ENCODE data around the gene SCN5A.

DNA sequence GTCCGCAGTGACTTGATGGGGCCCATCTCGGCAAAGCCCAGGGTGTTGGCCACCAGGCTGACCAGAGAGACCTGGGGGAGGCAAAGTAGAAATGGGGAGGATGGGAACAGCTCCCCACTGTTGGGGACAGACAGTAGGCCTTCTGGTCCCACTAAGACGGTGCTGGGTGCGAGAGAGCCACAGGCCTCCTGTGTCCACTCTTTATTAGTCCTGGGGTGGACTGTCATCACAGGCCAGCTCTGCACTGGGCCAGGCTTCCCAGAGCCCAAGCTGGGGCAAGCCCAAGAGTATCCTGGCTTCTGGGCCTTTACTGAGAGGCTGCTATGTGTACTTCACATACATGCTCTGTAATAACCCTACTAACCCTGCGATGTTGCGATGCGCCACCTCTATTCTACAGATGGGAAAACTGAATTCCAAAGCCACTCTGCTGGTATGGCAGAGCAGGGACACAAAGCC, 87.0 kb downstream of the SCN5A start:
- TF ChIP-seq EP300 (conservative IDR thresholded peaks at IDR 0.05; ENCODE audit: poor library complexity, severe bottlenecking) (no peak), MXI1 (conservative IDR thresholded peaks at IDR 0.05; ENCODE audit: poor library complexity, severe bottlenecking) (no peak), POLR2AphosphoS5 (IDR thresholded peaks at IDR 0.05) (no peak), EZH2 (IDR thresholded peaks at IDR 0.05; ENCODE audit: borderline replicate concordance, insufficient read depth, low read length, poor library complexity, severe bottlenecking) (no peak), SMC3 (conservative IDR thresholded peaks at IDR 0.05; ENCODE audit: poor library complexity) (no peak), RAD21 (conservative IDR thresholded peaks at IDR 0.05) (no peak), TAF1 (IDR thresholded peaks at IDR 0.05; ENCODE audit: low read depth) (no peak)
- TF ChIP-seq, protein P1, sequence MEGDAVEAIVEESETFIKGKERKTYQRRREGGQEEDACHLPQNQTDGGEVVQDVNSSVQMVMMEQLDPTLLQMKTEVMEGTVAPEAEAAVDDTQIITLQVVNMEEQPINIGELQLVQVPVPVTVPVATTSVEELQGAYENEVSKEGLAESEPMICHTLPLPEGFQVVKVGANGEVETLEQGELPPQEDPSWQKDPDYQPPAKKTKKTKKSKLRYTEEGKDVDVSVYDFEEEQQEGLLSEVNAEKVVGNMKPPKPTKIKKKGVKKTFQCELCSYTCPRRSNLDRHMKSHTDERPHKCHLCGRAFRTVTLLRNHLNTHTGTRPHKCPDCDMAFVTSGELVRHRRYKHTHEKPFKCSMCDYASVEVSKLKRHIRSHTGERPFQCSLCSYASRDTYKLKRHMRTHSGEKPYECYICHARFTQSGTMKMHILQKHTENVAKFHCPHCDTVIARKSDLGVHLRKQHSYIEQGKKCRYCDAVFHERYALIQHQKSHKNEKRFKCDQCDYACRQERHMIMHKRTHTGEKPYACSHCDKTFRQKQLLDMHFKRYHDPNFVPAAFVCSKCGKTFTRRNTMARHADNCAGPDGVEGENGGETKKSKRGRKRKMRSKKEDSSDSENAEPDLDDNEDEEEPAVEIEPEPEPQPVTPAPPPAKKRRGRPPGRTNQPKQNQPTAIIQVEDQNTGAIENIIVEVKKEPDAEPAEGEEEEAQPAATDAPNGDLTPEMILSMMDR (IDR thresholded peaks at IDR 0.05; ENCODE audit: poor library complexity, severe bottlenecking) = no peak
- TF ChIP-seq, protein P2, sequence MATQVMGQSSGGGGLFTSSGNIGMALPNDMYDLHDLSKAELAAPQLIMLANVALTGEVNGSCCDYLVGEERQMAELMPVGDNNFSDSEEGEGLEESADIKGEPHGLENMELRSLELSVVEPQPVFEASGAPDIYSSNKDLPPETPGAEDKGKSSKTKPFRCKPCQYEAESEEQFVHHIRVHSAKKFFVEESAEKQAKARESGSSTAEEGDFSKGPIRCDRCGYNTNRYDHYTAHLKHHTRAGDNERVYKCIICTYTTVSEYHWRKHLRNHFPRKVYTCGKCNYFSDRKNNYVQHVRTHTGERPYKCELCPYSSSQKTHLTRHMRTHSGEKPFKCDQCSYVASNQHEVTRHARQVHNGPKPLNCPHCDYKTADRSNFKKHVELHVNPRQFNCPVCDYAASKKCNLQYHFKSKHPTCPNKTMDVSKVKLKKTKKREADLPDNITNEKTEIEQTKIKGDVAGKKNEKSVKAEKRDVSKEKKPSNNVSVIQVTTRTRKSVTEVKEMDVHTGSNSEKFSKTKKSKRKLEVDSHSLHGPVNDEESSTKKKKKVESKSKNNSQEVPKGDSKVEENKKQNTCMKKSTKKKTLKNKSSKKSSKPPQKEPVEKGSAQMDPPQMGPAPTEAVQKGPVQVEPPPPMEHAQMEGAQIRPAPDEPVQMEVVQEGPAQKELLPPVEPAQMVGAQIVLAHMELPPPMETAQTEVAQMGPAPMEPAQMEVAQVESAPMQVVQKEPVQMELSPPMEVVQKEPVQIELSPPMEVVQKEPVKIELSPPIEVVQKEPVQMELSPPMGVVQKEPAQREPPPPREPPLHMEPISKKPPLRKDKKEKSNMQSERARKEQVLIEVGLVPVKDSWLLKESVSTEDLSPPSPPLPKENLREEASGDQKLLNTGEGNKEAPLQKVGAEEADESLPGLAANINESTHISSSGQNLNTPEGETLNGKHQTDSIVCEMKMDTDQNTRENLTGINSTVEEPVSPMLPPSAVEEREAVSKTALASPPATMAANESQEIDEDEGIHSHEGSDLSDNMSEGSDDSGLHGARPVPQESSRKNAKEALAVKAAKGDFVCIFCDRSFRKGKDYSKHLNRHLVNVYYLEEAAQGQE (IDR thresholded peaks at IDR 0.05; ENCODE audit: borderline replicate concordance) = no peak

Measured in neural cell (in vitro differentiated cells).